IMR-90 (cell line): Measurements from ENCODE around the gene HOXA2. TPM values are rescaled to one million over a fixed set of nuclear protein-coding genes. Genes with fewer than 3 reads are reported as not detected.

Source experiments
- ATAC-seq: fragments of 200-7000 bp; cut with Tn5 transposase; 2 replicates; pipeline ENCODE4 v1.9.1; 2020; ENCODE audit warnings: low read depth, mild to moderate bottlenecking, moderate library complexity
- BruUV-seq: library from RNA; stranded (reverse); fragments of 400-500 nt; replicated peaks from 2 replicates; lab custom pipeline; 2021; lab: Mats Ljungman, UMichigan
- CTCF ChIA-PET: fragments of 300-600 bp; formaldehyde crosslinking; extraction: SDS; loops from one replicate; lab custom pipeline; 2021; ENCODE audit warnings: antibody characterized with exemption; lab: Yijun Ruan, JAX
- POLR2A ChIA-PET: fragments of 300-600 bp; sonication (Branson Sonifier 250); formaldehyde crosslinking; loops from one replicate; lab custom pipeline; 2022; ENCODE audit warnings: antibody characterized with exemption; ENCODE audit not compliant: unreplicated experiment; lab: Charles Lee
- DNase-seq: peaks from one replicate; pipeline ENCODE4 v3.0.0; 2013
- H2AFZ ChIP-seq: replicated peaks from 2 replicates; pipeline ENCODE3; 2013; ENCODE audit warnings: low read length, mild to moderate bottlenecking; ENCODE audit not compliant: poor library complexity
- H2AK5ac ChIP-seq: 2 replicates; pipeline ENCODE4 v1.6.1; 2013; ENCODE audit warnings: low read depth, low read length, inconsistent platforms
- H2AK9ac ChIP-seq: replicated peaks from 2 replicates; pipeline ENCODE3; 2013; ENCODE audit warnings: mild to moderate bottlenecking, low read depth, low read length, moderate library complexity; ENCODE audit not compliant: poor library complexity
- H2BK120ac ChIP-seq: 2 replicates; pipeline ENCODE4 v1.6.1; 2013; ENCODE audit warnings: low read depth, low read length, inconsistent platforms
- H2BK15ac ChIP-seq: 3 replicates; pipeline ENCODE4 v1.6.1; 2013; ENCODE audit warnings: low read depth, low read length, inconsistent platforms
- H2BK20ac ChIP-seq: 2 replicates; pipeline ENCODE4 v1.6.1; 2013; ENCODE audit warnings: low read depth, mild to moderate bottlenecking, inconsistent platforms, low read length, moderate library complexity
- H2BK5ac ChIP-seq: 2 replicates; pipeline ENCODE4 v1.6.1; 2013; ENCODE audit warnings: mild to moderate bottlenecking, low read depth, low read length, inconsistent platforms; ENCODE audit not compliant: poor library complexity, severe bottlenecking
- H3K14ac ChIP-seq: replicated peaks from 2 replicates; pipeline ENCODE4 v1.6.1; 2013; ENCODE audit warnings: low read depth, low read length, inconsistent platforms
- H3K18ac ChIP-seq: 2 replicates; pipeline ENCODE4 v1.6.1; 2013; ENCODE audit warnings: low read depth, low read length, control low read depth
- H3K23ac ChIP-seq: 2 replicates; pipeline ENCODE4 v1.6.1; 2013; ENCODE audit warnings: low read depth, low read length, inconsistent platforms
- H3K27ac ChIP-seq: 2 replicates; pipeline ENCODE4 v1.5.1; 2013; ENCODE audit warnings: mild to moderate bottlenecking, control low read depth, low read length; ENCODE audit not compliant: insufficient read depth
- H3K27me3 ChIP-seq: 2 replicates; pipeline ENCODE4 v1.6.1; 2013; ENCODE audit warnings: low read length; ENCODE audit not compliant: control insufficient read depth, insufficient read depth
- H3K36me3 ChIP-seq: 2 replicates; pipeline ENCODE4 v1.6.1; 2013; ENCODE audit warnings: low read length, mixed read lengths; ENCODE audit not compliant: control insufficient read depth, insufficient read depth
- H3K4ac ChIP-seq: 2 replicates; pipeline ENCODE4 v1.6.1; 2013; ENCODE audit warnings: low read depth, low read length, inconsistent platforms
- H3K4me1 ChIP-seq: 2 replicates; pipeline ENCODE4 v1.6.1; 2013; ENCODE audit warnings: low read length, mixed read lengths; ENCODE audit not compliant: control insufficient read depth, insufficient read depth
- H3K4me2 ChIP-seq: 2 replicates; pipeline ENCODE4 v1.6.1; 2013; ENCODE audit warnings: low read depth, mild to moderate bottlenecking, control low read depth, low read length, moderate library complexity
- H3K4me3 ChIP-seq: 2 replicates; pipeline ENCODE4 v1.5.1; 2013; ENCODE audit warnings: low read depth, mild to moderate bottlenecking, control low read depth, low read length, moderate library complexity; ENCODE audit not compliant: insufficient read depth
- H3K56ac ChIP-seq: 2 replicates; pipeline ENCODE4 v1.6.1; 2013; ENCODE audit warnings: low read length, inconsistent platforms; ENCODE audit not compliant: insufficient read depth; ENCODE audit errors: extremely low read depth
- H3K79me1 ChIP-seq, 2 experiments: 2 replicates each; pipeline ENCODE4 v1.6.1; 2013; ENCODE audit warnings: low read length in 2 of 2, inconsistent platforms in 1 of 2, low read depth in 1 of 2
- H3K9ac ChIP-seq: 2 replicates; pipeline ENCODE4 v1.6.1; 2013; ENCODE audit warnings: low read depth, low read length, control low read depth
- H3K9me1 ChIP-seq: 2 replicates; pipeline ENCODE4 v1.6.1; 2013; ENCODE audit warnings: low read length, inconsistent platforms; ENCODE audit not compliant: insufficient read depth
- H3K9me3 ChIP-seq: 2 replicates; pipeline ENCODE4 v1.6.1; 2013; ENCODE audit warnings: low read length; ENCODE audit not compliant: control insufficient read depth, insufficient read depth
- H4K20me1 ChIP-seq: 2 replicates; pipeline ENCODE4 v1.6.1; 2013; ENCODE audit warnings: low read length, inconsistent platforms; ENCODE audit not compliant: insufficient read depth
- H4K5ac ChIP-seq: 2 replicates; pipeline ENCODE4 v1.6.1; 2013; ENCODE audit warnings: mild to moderate bottlenecking, low read depth, low read length, control low read depth
- H4K8ac ChIP-seq, 2 experiments: 2 replicates each; pipeline ENCODE4 v1.6.1; 2013; ENCODE audit warnings: low read depth in 2 of 2, low read length in 2 of 2, control low read depth in 1 of 2, inconsistent platforms in 1 of 2
- H4K91ac ChIP-seq: 2 replicates; pipeline ENCODE4 v1.6.1; 2013; ENCODE audit warnings: low read depth, low read length, inconsistent platforms; ENCODE audit not compliant: insufficient read depth
- CHD1 ChIP-seq: IDR thresholded peaks from 2 replicates; pipeline ENCODE4 v1.6.1; 2012; ENCODE audit warnings: low read depth, low read length, improper control_type of control experiment
- CTCF ChIP-seq: conservative IDR thresholded peaks from 2 replicates; pipeline ENCODE4 v1.5.1; 2012; ENCODE audit warnings: mild to moderate bottlenecking, low read depth, low read length, improper control_type of control experiment
- FOS ChIP-seq: fragments of 150-350 bp; IDR thresholded peaks from 2 replicates; pipeline ENCODE4 v1.6.1; 2016; ENCODE audit warnings: low read depth, low read length
- MXI1 ChIP-seq: IDR thresholded peaks from 2 replicates; pipeline ENCODE4 v1.6.1; 2012; ENCODE audit warnings: low read depth, mild to moderate bottlenecking, low read length, moderate library complexity, borderline replicate concordance
- NFE2L2 ChIP-seq: fragments of 150-350 bp; IDR thresholded peaks from 2 replicates; pipeline ENCODE4 v1.6.1; 2016; ENCODE audit warnings: low read depth, mild to moderate bottlenecking, low read length
- POLR2A ChIP-seq: IDR thresholded peaks from 2 replicates; pipeline ENCODE4 v1.6.1; 2012; ENCODE audit warnings: mild to moderate bottlenecking, low read depth, low read length
- USF2 ChIP-seq: fragments of 150-350 bp; IDR thresholded peaks from 2 replicates; pipeline ENCODE4 v1.6.1; 2017; ENCODE audit warnings: mild to moderate bottlenecking, antibody characterized with exemption, low read length, low read depth
- WGBS, 2 experiments: methylation state at CpG; one replicate each; pipeline versions ENCODE4 v1.1.5 to v1.1.7; 2013; ENCODE audit warnings: missing lambda C conversion rate in 2 of 2; ENCODE audit not compliant: insufficient read length in 1 of 2; ENCODE audit errors: extremely low coverage in 2 of 2; 5-methylcytosine and 5-hydroxymethylcytosine counted together
- dilution Hi-C: fragments of 300-500 bp; cut with HindIII; formaldehyde crosslinking; loops from one replicate; pipeline ENCODE4 v1.14.3; 2018; ENCODE audit warnings: low sequenced_read_pairs; ENCODE audit not compliant: unreplicated experiment
- in situ Hi-C: fragments of 300-500 bp; cut with MboI; formaldehyde crosslinking; loops from 3 replicates; pipeline ENCODE4 v1.14.3; 2019; ENCODE audit warnings: low sequenced_read_pairs, inconsistent platforms, mixed read lengths
- intact Hi-C: fragments of 100-400 bp; cut with micrococcal nuclease; formaldehyde crosslinking; loops from 2 replicates; pipeline ENCODE4 v1.10.0; 2022
- polyA plus RNA-seq, 3 experiments: library from polyadenylated mRNA; depleted of rRNA; stranded (reverse); fragments of >200 nt; gene quantifications; 2 replicates each; pipeline ENCODE4 v1.2.3, GENCODE V29; 2012; ENCODE audit warnings: low replicate concordance in 1 of 3
- total RNA-seq: library from RNA; depleted of rRNA; stranded (reverse); fragments of >200 nt; gene quantifications from 2 replicates; pipeline ENCODE4 v1.2.3, GENCODE V29; 2012
- TF ChIP-seq, protein P1 (sequence below): fragments of 150-350 bp; IDR thresholded peaks from 2 replicates; pipeline ENCODE4 v1.6.1; 2016; ENCODE audit warnings: low read depth, mild to moderate bottlenecking, low read length, moderate library complexity, borderline replicate concordance

The HOXA2 gene
- total and polyA plus RNA-seq, 2 of the 4 experiments (the other 2 are of a cell fraction): 1.6 to 3.9 TPM

GRCh38 chr7:27123477-27124053 is 21.1 kb upstream of the HOXA2 start:
- H3K27ac ChIP-seq: peak overlapping the region; percentile 99
- H3K4me1 ChIP-seq: peaks cover 35% of the 10 kb centered on the region
- peak overlapping the region; percentile 98 for H3K4ac ChIP-seq
- peak overlapping the region; percentile 96 for H3K9ac ChIP-seq
- ATAC-seq (no peak), DNase-seq (no peak)
- H4K91ac ChIP-seq: peak overlapping the region; percentile 96
- POLR2A ChIA-PET: interaction anchor here (1.0 kb wide), 1 partner anchor 26 kb away, joined by 3 read pairs; no protein-coding TSS in a partner anchor
- peak overlapping the region; percentile 62 for H2AK5ac ChIP-seq
- BruUV-seq: no TSS peak
- WGBS, 2 experiments: 14% methylated on average over 9 of the region's 26 CpGs; no CpG with 5 or more reads in 1 of the 2 experiments
- H2BK5ac ChIP-seq: peak overlapping the region; percentile 88
- peak overlapping the region; percentile 67 for H3K18ac ChIP-seq
- H3K27me3 ChIP-seq: no peaks in the 10 kb centered on the region
- dilution Hi-C loops (no loop called here), intact Hi-C loops (loop anchor here (2.0 to 5.0 kb wide), 2 partner anchors 25 to 921 kb away; partner anchors contain the start of genes CBX3 and HNRNPA2B1), in situ Hi-C loops (no loop called here)
- peak overlapping the region; percentile 90 to 93 for H4K8ac ChIP-seq
- H2AFZ ChIP-seq: peak overlapping the region; percentile 73
- peak overlapping the region; percentile 76; the same call in 1 of the 2 replicates for H3K56ac ChIP-seq
- peaks cover 6 to 51% of the 10 kb centered on the region in 2 experiments for H3K79me1 ChIP-seq
- H2BK120ac ChIP-seq: peak overlapping the region; percentile 94
- no peaks in the 10 kb centered on the region for H3K36me3 ChIP-seq
- CTCF ChIA-PET: interaction anchor here (1.0 to 1.2 kb wide), 2 partner anchors 18 to 754 kb away, joined by 3 to 5 read pairs; no protein-coding TSS in a partner anchor
- peak overlapping the region; percentile 95 for H3K4me2 ChIP-seq
- H4K5ac ChIP-seq: peak overlapping the region; percentile 50
- H2AK9ac ChIP-seq: peak overlapping the region; percentile 87
- peak overlapping the region; percentile 94 for H3K14ac ChIP-seq
- H2BK20ac ChIP-seq: peak overlapping the region; percentile 75
- H3K4me3 ChIP-seq: peak overlapping the region; percentile 48
- peaks cover 10% of the 10 kb centered on the region for H3K9me1 ChIP-seq
- H4K20me1 ChIP-seq: 0 out of 2 replicates have a peak, but pooled peaks cover 2% of the 10 kb centered on the region
- no peaks in the 10 kb centered on the region for H3K9me3 ChIP-seq
- TF ChIP-seq FOS: no peak
- TF ChIP-seq, protein P1, sequence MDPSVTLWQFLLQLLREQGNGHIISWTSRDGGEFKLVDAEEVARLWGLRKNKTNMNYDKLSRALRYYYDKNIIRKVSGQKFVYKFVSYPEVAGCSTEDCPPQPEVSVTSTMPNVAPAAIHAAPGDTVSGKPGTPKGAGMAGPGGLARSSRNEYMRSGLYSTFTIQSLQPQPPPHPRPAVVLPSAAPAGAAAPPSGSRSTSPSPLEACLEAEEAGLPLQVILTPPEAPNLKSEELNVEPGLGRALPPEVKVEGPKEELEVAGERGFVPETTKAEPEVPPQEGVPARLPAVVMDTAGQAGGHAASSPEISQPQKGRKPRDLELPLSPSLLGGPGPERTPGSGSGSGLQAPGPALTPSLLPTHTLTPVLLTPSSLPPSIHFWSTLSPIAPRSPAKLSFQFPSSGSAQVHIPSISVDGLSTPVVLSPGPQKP: no peak
- no peak for TF ChIP-seq MXI1
- no peak for TF ChIP-seq CTCF
- peak; percentile 63; the same call in 1 of the 2 replicates for TF ChIP-seq POLR2A
- TF ChIP-seq NFE2L2: no peak
- TF ChIP-seq CHD1: no peak
- no peak for TF ChIP-seq USF2
- peak overlapping the region; percentile 64; the same call in 2 of the 3 replicates for H2BK15ac ChIP-seq
- H3K23ac ChIP-seq: peak overlapping the region; percentile 80
